GM19238 (cell line): ENCODE results near the gene HSF4.

Source experiments
- DNase-seq: peaks from one replicate; pipeline ENCODE4 v3.0.0; 2011; ENCODE audit warnings: low spot score; ENCODE audit not compliant: insufficient read length

The HSF4 gene

GRCh38 chr16:67166598-67167168 lies 2.1 kb downstream of the HSF4 start:
- no peak for DNase-seq

GRCh38 chr16:67167588-67167987 lies 3.0 kb downstream of the HSF4 start:
- no peak for DNase-seq

- no peak for DNase-seq
These were observed 4.5 kb downstream of the HSF4 start for GRCh38 chr16:67169011-67169451.

- no peak for DNase-seq
These were observed 5.2 kb downstream of the HSF4 start for GRCh38 chr16:67169642-67170167.

GRCh38 chr16:67170168-67170948 lies 5.8 kb downstream of the HSF4 start, which contains the start of gene NOL3:
TSS of gene NOL3 (plus strand) at chr16:67170538.
- DNase-seq: peak; percentile 66

- DNase-seq: no peak
These were observed 6.6 kb downstream of the HSF4 start for GRCh38 chr16:67170949-67171649.

GRCh38 chr16:67173323-67173722 lies 8.8 kb downstream of the HSF4 start:
- no peak for DNase-seq

GRCh38 chr16:67173808-67174705 lies 9.5 kb downstream of the HSF4 start:
- DNase-seq: peak; percentile 76

GRCh38 chr16:67174706-67175231 lies 10.2 kb downstream of the HSF4 start:
- no peak for DNase-seq

GRCh38 chr16:67176662-67177061 lies 12.1 kb downstream of the HSF4 start:
- no peak for DNase-seq

- peak; percentile 60 for DNase-seq
These were observed 13.5 kb downstream of the HSF4 start for GRCh38 chr16:67177743-67178699.

- no peak for DNase-seq
These were observed 15.0 kb downstream of the HSF4 start for GRCh38 chr16:67179421-67180080.

GRCh38 chr16:67180166-67180565 lies 15.6 kb downstream of the HSF4 start:
- no peak for DNase-seq

GRCh38 chr16:67181346-67181745 lies 16.8 kb downstream of the HSF4 start:
- DNase-seq: no peak

- DNase-seq: no peak
These were observed 17.7 kb downstream of the HSF4 start for GRCh38 chr16:67182288-67182687.

- no peak for DNase-seq
These were observed 18.7 kb downstream of the HSF4 start for GRCh38 chr16:67183284-67183626.

- peak; percentile 100 for DNase-seq
These were observed 19.3 kb downstream of the HSF4 start, which contains the start of gene MATCAP1 for GRCh38 chr16:67183627-67184452. TSS of gene MATCAP1 (minus strand) at chr16:67183963. CDS start at chr16:67180610, 3,353 bp downstream.

GRCh38 chr16:67184453-67184994 lies 20.0 kb downstream of the HSF4 start:
- DNase-seq: no peak
